GM12872 (cell line): ENCODE results near the gene ITPA.

Source experiments
- TF ChIP-seq, protein P1 (sequence below): IDR thresholded peaks from 3 replicates; pipeline ENCODE4 v1.5.1; 2011; ENCODE audit warnings: low read depth, mild to moderate bottlenecking, low read length, moderate library complexity; ENCODE audit not compliant: insufficient read depth

The ITPA gene

DNA sequence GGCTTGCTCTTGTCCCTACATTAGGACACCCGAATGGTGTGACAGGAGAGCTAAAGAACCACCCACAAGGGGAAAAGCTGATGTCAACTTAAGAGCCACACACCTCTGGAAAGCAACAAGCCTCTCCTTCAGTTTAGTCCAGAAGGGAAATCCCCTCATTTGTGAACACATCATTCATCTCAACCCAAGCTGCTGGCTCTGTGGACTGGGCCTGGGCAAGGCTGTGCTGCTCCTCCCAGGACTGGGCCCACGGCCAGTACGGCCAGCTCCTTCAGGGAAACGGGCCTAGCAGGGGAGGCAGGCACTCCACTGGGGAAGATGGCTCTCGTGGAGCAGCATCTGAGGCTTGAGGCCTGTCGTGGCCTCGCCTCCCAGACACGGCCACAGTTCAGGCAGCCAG lies 42.5 kb downstream of the ITPA start:
- TF ChIP-seq, protein P1, sequence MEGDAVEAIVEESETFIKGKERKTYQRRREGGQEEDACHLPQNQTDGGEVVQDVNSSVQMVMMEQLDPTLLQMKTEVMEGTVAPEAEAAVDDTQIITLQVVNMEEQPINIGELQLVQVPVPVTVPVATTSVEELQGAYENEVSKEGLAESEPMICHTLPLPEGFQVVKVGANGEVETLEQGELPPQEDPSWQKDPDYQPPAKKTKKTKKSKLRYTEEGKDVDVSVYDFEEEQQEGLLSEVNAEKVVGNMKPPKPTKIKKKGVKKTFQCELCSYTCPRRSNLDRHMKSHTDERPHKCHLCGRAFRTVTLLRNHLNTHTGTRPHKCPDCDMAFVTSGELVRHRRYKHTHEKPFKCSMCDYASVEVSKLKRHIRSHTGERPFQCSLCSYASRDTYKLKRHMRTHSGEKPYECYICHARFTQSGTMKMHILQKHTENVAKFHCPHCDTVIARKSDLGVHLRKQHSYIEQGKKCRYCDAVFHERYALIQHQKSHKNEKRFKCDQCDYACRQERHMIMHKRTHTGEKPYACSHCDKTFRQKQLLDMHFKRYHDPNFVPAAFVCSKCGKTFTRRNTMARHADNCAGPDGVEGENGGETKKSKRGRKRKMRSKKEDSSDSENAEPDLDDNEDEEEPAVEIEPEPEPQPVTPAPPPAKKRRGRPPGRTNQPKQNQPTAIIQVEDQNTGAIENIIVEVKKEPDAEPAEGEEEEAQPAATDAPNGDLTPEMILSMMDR = no peak

GRCh38 chr20:3255728-3256127 lies 46.4 kb downstream of the ITPA start:
- TF ChIP-seq, protein P1 = no peak

GRCh38 chr20:3258429-3258828 lies 49.1 kb downstream of the ITPA start:
- TF ChIP-seq, protein P1 = no peak

DNA sequence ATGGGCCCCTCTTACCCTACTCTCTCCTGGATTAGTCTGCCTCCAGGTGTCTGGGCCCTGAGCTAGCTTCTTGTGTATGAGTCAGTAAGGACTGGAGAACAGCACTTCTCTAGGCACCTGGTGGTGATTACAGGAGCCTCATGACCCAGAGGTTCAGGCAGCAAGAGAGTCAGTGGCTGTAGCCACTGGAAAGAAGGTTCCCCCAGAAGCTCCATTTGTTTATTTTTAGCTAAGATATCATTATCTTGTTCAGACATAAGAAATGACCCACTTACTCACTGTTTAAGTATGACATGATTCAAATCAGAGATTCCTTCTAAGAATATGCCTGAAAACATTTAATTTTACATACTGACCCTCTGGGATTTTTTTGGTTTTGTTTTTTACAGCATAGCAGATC lies 53.3 kb downstream of the ITPA start:
- TF ChIP-seq, protein P1 = no peak

DNA sequence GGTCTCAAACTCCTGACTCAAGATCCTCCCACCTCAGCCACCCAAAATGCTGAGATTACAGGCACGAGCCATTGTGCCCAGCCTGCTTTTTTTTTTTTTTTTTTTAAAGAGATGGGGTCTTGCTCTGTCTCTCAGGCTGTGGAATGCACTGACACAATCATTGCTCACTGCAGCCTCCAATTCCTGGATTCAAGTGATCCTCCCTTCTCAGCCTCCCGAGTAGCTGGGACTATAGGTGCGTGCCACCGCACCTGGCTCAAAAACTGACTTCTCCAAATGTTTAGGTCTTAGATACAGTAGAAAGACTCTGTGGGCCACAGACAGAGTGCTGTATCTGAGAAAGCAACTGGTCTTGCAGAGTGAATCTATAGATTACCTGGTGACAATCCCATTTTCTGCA lies 60.8 kb downstream of the ITPA start:
- TF ChIP-seq, protein P1 = no peak

GRCh38 chr20:3273371-3273770 lies 64.1 kb downstream of the ITPA start:
- TF ChIP-seq, protein P1 = no peak
